SHP77 (cell line): ENCODE measurements around the gene TRIM75.
"Not testable (repeated sequence)": the region's sequence is repeated elsewhere in the genome, so short reads cannot be mapped to it uniquely, and the experiment has no call there.

Experiments used
- DNase-seq, 2 experiments: peaks; one replicate each; lab custom pipeline; 2025; lab: John Stamatoyannopoulos, UW

Gene TRIM75

DNA sequence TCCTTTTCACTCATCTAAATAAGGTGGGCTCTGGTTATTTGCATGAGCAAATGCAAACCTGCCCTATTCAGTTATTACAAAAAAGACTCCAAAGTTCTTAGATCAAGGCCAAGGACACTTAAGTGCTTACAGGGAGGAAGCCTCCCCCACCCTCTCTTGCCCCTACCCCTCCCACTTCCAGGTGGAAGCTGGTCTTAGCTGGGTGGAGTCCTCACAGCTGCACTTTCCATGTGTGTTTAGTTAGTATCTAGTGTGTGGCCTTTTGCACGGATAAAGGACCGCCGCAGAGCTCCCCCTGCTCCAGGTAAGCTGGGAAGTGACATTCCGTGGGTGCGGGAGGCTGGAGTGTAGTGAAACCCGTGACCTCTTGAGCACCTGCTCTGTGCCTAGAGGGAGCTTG lies at the start of gene TRIM75:
Gene TRIM75, plus strand, starts transcription at position 222 of the 400 bp plus-strand sequence. CDS start 5,282 bp downstream, outside the sequence.
- no peak for DNase-seq

- no peak for DNase-seq
Observed at GRCh38 chr4:165005352-165005925, 48.2 kb upstream of the TRIM75 start.

- DNase-seq, result no peak
Observed at GRCh38 chr4:165006456-165006855, 47.2 kb upstream of the TRIM75 start.

DNA sequence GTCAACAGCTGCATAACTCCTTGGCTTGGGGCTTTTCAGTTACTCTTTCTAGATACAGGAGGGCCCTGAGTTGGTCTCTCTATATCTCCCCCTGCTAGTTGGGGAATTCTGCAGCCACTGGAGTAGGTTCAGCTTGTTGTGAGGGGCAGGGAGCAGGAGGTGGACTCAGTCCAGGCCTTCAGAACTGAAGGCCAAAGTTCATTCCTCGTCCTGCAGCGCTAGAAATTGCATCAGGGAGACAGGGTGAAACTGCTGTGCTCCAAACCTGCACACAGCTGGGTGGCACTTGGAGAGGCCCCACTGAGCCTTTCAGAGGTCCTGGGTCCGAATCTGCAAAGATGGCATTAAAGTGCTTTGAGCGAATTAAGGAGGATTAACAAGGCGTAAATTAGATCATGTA lies 46.8 kb upstream of the TRIM75 start:
- no peak for DNase-seq

- DNase-seq, result no peak
Observed at GRCh38 chr4:165009493-165010227, 44.0 kb upstream of the TRIM75 start.

DNA sequence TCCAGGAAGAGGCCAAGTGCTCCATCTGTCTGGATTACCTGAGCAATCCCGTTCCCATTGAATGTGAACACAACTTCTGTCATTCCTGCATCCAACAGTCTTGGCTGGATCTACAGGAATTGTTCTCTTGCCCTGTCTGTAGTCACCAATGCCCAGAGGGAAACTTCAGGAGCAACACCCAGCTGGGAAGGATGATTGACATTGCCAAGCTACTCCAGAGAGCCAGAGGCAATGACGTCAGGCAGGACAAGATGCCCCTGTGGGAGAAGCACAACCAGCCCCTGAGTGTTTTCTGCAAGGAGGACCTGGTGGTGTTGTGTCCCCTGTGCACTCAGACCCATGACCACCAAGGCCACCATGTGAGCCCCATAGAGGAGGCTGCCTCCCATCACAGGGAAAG lies 43.2 kb upstream of the TRIM75 start:
- DNase-seq, result no peak

DNA sequence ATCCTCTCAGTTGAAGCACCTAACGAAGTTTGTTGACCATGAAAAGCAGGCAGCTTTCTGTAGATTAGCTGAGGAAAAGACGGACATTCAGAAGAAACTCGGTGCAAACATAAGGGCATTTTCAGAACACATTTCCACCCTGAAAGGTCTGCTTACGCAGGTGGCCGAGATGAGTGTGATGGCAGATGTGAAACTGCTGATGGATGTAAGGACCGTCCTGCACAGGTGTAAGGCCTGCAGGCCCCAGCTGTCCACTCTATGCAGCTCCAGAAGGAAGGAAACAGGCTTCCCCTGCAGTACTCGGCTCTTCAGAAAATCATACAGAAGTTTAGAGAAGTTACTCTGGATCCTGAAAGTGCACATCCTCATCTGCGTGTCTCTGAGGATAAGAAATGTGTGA lies 42.7 kb upstream of the TRIM75 start:
- DNase-seq, result no peak

DNA sequence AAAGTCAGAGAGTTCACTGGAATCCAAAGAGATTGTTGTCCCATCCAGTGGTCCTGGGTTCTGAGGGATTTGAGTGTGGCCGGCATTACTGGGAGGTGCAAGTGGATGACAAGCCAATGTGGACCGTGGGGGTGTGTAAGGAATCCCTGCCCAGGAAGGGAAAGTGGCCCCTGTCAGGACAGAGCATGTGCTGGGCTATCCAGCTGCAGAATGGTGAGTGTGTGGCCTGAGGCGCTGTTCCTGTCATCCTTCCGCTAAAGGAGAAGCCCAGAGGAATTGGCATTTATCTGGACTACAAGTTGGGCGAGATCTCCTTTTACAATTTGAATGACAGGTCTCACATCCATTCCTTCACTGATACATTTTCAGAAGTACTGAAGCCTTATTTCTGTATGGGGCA lies 42.3 kb upstream of the TRIM75 start:
- no peak for DNase-seq

DNA sequence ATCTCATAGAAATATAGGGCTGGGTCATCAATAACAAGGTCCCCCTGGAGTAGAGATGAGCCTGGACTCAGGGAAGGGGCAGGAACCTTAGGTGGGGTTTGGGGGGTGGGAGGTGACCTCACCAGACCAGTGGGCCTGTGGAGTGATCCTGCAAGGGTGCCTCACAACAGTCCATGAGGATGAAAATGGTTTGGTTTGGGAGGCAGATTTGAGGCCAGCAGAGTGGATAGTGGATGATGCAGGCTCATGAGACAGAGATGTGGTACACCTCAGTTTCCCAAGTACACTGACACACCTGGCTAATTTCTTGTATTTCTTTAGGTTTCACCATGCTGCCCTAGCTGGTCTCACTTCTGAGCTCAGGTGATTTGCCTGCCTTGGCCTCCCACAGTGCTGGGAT lies 40.0 kb upstream of the TRIM75 start:
- no peak for DNase-seq

- no peak for DNase-seq
Observed at GRCh38 chr4:165016971-165017370, 36.7 kb upstream of the TRIM75 start.

GRCh38 chr4:165019995-165020394 lies 33.7 kb upstream of the TRIM75 start:
- DNase-seq, result not testable (repeated sequence)

- DNase-seq, result not testable (repeated sequence)
Observed at GRCh38 chr4:165025782-165026181, 27.9 kb upstream of the TRIM75 start.

DNA sequence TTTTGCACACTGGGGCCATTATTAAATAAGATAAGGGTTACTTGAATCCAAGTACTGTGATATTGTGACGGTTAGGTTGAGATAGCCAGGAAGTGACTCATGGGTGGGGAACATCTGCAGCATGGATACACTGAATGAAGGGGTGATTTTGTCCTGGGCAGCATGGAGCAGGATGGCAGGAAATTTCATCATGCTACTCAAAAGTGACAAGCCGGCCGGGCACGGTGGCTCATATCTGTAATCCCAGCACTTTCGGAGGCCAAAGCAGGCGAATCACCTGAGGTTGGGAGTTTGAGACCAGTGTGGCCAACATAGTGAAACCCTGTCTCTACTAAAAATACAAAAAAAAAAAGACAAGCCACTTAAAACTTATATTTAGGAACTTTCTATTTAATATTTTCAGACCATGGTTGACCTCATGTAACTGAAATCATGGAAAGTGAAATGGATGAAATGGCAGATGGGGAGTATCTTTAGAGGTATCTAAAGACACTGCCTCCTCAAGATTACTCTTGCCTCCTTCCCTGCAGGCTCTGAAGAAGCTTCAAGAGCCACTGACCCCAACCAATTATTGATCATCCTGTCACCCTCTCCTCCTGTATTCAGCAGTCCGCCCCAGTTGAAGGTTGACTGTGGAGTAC lies 25.8 kb upstream of the TRIM75 start:
- DNase-seq, result no peak

DNA sequence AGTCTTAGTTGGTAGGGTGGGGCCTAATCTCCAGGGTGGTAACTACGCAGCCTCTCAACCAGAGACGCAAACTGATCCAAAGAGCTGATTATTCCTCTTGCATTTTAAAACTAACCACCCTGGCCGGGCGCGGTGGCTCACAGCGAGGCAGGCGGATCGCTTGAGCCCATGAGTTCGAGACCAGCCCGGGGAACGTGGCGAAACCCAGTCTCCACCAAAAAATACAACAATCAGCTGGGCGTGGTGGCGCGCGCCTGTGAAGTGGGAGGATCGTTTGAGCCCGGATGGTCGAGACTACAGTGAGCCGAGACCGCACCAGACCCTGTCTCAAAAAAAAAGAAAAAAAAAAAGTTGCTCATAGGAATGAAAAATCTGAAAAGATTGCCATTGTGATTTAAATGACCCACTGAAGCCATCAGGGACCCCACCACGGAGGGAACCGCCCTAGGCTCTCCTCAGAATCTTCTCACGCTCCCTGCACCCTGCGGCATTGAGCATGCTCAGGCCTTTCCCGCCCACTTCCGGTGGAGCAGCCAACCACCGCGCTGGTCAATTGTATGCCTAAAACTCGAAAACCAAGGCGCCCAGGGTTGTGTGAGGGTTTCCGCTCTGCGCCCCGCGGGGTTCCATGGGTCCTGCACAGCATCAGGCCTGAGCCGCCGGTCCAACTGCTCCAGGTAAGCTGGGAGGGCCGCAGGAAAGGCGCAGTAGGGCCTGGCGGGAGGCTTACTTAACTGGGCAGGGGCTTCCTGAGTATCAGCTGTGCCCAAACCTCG lies 22.0 kb upstream of the TRIM75 start, which contains the start of gene TRIM60:
Gene TRIM60, plus strand, starts transcription at position 564 of the 776 bp plus-strand sequence. CDS start 8,074 bp downstream, outside the sequence.
- DNase-seq, result no peak

DNA sequence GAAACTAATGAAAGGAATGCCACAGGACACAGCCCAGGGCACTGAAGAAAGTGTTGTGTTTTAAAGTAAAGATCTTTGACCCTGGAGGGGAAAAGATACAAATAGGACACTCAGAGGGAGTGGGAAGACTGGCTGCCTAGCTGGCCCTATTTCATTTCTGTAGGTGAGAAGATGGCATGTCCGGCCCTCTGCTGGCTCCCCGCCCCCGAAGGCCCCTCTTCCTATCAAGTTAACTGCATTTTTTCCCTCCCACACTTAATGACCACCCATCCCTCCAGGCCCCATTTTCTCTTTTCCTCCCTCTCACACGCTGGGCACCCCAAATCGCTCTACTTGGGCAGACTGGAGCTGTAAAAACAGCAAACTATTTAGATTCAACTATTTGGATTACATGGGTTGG lies 5.5 kb upstream of the TRIM75 start:
- DNase-seq, result no peak

- no peak for DNase-seq
Observed at GRCh38 chr4:165052627-165053026, 1.0 kb upstream of the TRIM75 start.

- DNase-seq, result no peak
Observed at GRCh38 chr4:165055601-165056000, 1.9 kb downstream of the TRIM75 start.

DNA sequence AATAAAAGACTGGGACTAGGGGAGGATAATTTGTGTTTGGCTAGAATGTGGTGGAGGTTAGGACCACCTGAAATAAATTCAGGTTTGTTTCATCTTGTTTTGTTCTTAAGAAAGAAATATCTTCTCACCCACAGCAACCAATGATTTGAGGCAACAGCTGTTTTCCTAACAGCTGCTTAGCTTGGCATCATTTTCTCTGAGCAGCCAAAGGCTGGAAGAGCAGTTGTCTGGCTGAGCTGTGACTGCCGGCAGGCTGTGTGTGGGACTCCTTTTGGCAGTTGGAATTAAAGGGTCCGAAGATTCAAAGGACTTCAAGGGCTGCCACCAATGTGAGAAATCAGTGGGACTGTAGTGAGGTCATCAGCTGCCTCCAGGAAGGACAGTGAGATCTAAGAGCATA lies 5.0 kb downstream of the TRIM75 start:
- no peak for DNase-seq

DNA sequence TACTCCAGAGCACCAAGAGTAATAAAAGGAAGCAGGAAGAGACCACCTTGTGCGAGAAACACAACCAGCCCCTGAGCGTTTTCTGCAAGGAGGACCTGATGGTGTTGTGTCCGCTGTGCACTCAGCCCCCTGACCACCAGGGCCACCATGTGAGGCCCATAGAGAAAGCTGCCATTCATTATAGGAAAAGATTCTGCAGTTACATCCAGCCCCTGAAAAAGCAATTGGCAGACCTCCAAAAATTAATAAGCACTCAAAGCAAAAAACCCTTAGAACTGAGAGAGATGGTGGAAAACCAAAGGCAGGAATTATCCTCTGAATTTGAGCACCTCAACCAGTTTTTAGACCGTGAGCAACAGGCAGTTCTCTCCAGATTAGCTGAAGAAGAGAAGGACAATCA lies 5.7 kb downstream of the TRIM75 start:
- no peak for DNase-seq

DNA sequence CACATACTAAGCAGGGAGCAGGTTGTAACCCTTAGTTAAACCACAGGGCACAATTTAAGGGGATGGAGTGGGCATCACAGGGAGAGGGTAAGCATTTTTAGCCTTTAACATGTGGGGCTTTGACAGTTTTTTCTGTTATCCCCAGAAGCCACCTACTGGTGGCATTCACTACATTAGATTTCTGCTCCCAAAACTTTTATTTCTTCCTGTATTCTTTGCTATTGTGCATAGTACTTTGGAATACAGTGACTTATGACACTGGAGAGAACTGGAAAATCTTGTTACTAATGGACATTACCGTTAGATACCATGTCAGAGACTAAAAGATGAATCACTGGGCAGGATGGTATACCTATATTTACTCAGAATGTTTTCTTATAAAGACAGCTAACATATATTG lies 7.3 kb downstream of the TRIM75 start:
- DNase-seq, result no peak

DNA sequence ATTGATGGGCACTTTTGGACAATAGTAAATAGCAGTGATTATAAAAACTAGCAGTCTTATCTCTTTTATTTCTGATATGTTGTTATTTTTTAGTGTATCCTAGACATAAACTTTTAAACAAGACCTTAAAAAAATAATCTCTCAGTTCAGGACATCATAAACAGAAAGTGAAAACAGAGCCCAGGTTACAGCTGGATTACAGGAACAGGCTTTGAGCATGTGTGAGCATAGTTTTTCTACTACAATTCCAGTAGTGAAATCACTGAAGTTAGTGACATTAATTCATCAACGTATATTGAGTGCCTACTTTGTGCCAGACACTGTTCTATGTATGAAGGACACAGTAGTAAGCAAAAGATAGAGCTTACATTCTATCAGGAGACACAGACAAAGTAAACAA lies 16.9 kb downstream of the TRIM75 start:
- no peak for DNase-seq

- not testable (repeated sequence) for DNase-seq
Observed at GRCh38 chr4:165073346-165073745, 19.7 kb downstream of the TRIM75 start.
